ENCODE results near the gene POLR2H.
A peak's percentile ranks its signal among the peaks of the same experiment; 100 is the strongest.

Gene POLR2H

GRCh38 chr3:184349563-184350470, 11.7 kb upstream of the POLR2H start:
- TF ChIP-seq JUND (IDR thresholded peaks at IDR 0.05; ENCODE audit: low read depth) = no peak
- in situ Hi-C loops (cut with HindIII; ENCODE audit: low pct_unique_long_range_greater_than_20kb, low sequenced_read_pairs) = no loop called here
- no peak for DNase-seq (ENCODE audit: low read depth in 1 of 2, low spot score in 1 of 2)

- TF ChIP-seq JUND (IDR thresholded peaks at IDR 0.05; ENCODE audit: low read depth) = no peak
- no peak for DNase-seq (ENCODE audit: low read depth in 1 of 2, low spot score in 1 of 2)
- in situ Hi-C loops (cut with HindIII; ENCODE audit: low pct_unique_long_range_greater_than_20kb, low sequenced_read_pairs) = no loop called here
These were observed 10.9 kb upstream of the POLR2H start for GRCh38 chr3:184350618-184351017.

GRCh38 chr3:184351511-184352148, 9.9 kb upstream of the POLR2H start:
- in situ Hi-C loops (cut with HindIII; ENCODE audit: low pct_unique_long_range_greater_than_20kb, low sequenced_read_pairs) = no loop called here

GRCh38 chr3:184352149-184352785, 9.2 kb upstream of the POLR2H start:
- no peak for DNase-seq (ENCODE audit: low read depth in 1 of 2, low spot score in 1 of 2)
- in situ Hi-C loops (cut with HindIII; ENCODE audit: low pct_unique_long_range_greater_than_20kb, low sequenced_read_pairs) = no loop called here
- no peak for TF ChIP-seq JUND (IDR thresholded peaks at IDR 0.05; ENCODE audit: low read depth)

More at GRCh38 chr3:184351511-184352148, 9.9 kb upstream of the POLR2H start:
- no peak for DNase-seq (ENCODE audit: low read depth in 1 of 2, low spot score in 1 of 2)
- TF ChIP-seq JUND (IDR thresholded peaks at IDR 0.05; ENCODE audit: low read depth) = no peak

GRCh38 chr3:184352897-184353545, 8.5 kb upstream of the POLR2H start:
- DNase-seq (ENCODE audit: low read depth in 1 of 2, low spot score in 1 of 2) = no peak
- no peak for TF ChIP-seq JUND (IDR thresholded peaks at IDR 0.05; ENCODE audit: low read depth)
- in situ Hi-C loops (cut with HindIII; ENCODE audit: low pct_unique_long_range_greater_than_20kb, low sequenced_read_pairs) = no loop called here

GRCh38 chr3:184353546-184353941, 8.0 kb upstream of the POLR2H start:
- no peak for TF ChIP-seq JUND (IDR thresholded peaks at IDR 0.05; ENCODE audit: low read depth)
- in situ Hi-C loops (cut with HindIII; ENCODE audit: low pct_unique_long_range_greater_than_20kb, low sequenced_read_pairs) = no loop called here
- no peak for DNase-seq (ENCODE audit: low read depth in 1 of 2, low spot score in 1 of 2)

- DNase-seq (ENCODE audit: low read depth in 1 of 2, low spot score in 1 of 2) = peak; percentile 67 to 85
- in situ Hi-C loops (cut with HindIII; ENCODE audit: low pct_unique_long_range_greater_than_20kb, low sequenced_read_pairs) = no loop called here
- no peak for TF ChIP-seq JUND (IDR thresholded peaks at IDR 0.05; ENCODE audit: low read depth)
These were observed 7.3 kb upstream of the POLR2H start for GRCh38 chr3:184354121-184354728.

- no peak for TF ChIP-seq JUND (IDR thresholded peaks at IDR 0.05; ENCODE audit: low read depth)
- no peak for DNase-seq (ENCODE audit: low read depth in 1 of 2, low spot score in 1 of 2)
- in situ Hi-C loops (cut with HindIII; ENCODE audit: low pct_unique_long_range_greater_than_20kb, low sequenced_read_pairs) = no loop called here
These were observed 6.8 kb upstream of the POLR2H start for GRCh38 chr3:184354754-184355153.

GRCh38 chr3:184355261-184356040, 6.1 kb upstream of the POLR2H start:
- DNase-seq (ENCODE audit: low read depth in 1 of 2, low spot score in 1 of 2) = no peak
- TF ChIP-seq JUND (IDR thresholded peaks at IDR 0.05; ENCODE audit: low read depth) = no peak
- in situ Hi-C loops (cut with HindIII; ENCODE audit: low pct_unique_long_range_greater_than_20kb, low sequenced_read_pairs) = no loop called here

- in situ Hi-C loops (cut with HindIII; ENCODE audit: low pct_unique_long_range_greater_than_20kb, low sequenced_read_pairs) = no loop called here
- DNase-seq (ENCODE audit: low read depth in 1 of 2, low spot score in 1 of 2) = no peak
- TF ChIP-seq JUND (IDR thresholded peaks at IDR 0.05; ENCODE audit: low read depth) = no peak
These were observed 4.0 kb upstream of the POLR2H start for GRCh38 chr3:184357248-184358123.
